HCT116 (cell line): ENCODE results near the gene NDUFB7.

ENCODE experiments used
- CBX3 ChIP-seq: IDR thresholded peaks from 2 replicates; pipeline ENCODE4 v1.6.1; 2012; ENCODE audit warnings: low read depth
- CEBPB ChIP-seq: IDR thresholded peaks from 2 replicates; pipeline ENCODE4 v1.6.1; 2012; ENCODE audit warnings: low read depth
- EZH2 ChIP-seq: fragments of 200-600 bp; sonication (generic); IDR thresholded peaks from 2 replicates; pipeline ENCODE4 v1.6.1; 2017; ENCODE audit warnings: antibody characterized with exemption, mixed run types
- EZH2phosphoT487 ChIP-seq: fragments of 200-600 bp; IDR thresholded peaks from 2 replicates; pipeline ENCODE4 v1.6.1; 2018; ENCODE audit warnings: antibody characterized with exemption, borderline replicate concordance
- POLR2A ChIP-seq: IDR thresholded peaks from 2 replicates; pipeline ENCODE4 v1.7.0; 2011; ENCODE audit warnings: borderline replicate concordance; ENCODE audit not compliant: insufficient read depth, insufficient read length; ENCODE audit errors: extremely low read depth
- POLR2AphosphoS5 ChIP-seq: IDR thresholded peaks from 2 replicates; pipeline ENCODE4 v1.6.1; 2011; ENCODE audit warnings: mild to moderate bottlenecking, low read depth, low read length, moderate library complexity
- RAD21 ChIP-seq: IDR thresholded peaks from 2 replicates; pipeline ENCODE4 v1.6.1; 2012; ENCODE audit warnings: low read depth, mild to moderate bottlenecking
- ZNF274 ChIP-seq: fragments of 200-500 bp; sonication (Bioruptor generic); IDR thresholded peaks from 2 replicates; pipeline ENCODE4 v1.6.1; 2014; ENCODE audit warnings: mild to moderate bottlenecking, low read depth, low read length, inconsistent platforms
- TF ChIP-seq, protein P1 (sequence below): IDR thresholded peaks from 2 replicates; pipeline ENCODE4 v1.6.1; 2011; ENCODE audit warnings: mild to moderate bottlenecking, low read length, moderate library complexity; ENCODE audit not compliant: insufficient replicate concordance; ENCODE audit errors: extremely low read depth
- TF ChIP-seq, protein P2 (sequence below), 3 experiments: fragments of 200-600 bp in 1 of 3; sonication (generic) in 1 of 3; IDR thresholded peaks in 2 of 3; conservative IDR thresholded peaks in 1 of 3; 2 replicates each; pipeline ENCODE4 v1.5.1; 2012 to 2017; ENCODE audit warnings: low read depth in 2 of 3, low read length in 2 of 3, antibody characterized with exemption in 1 of 3, borderline replicate concordance in 1 of 3, control low read depth in 1 of 3, mild to moderate bottlenecking in 1 of 3, mixed read lengths in 1 of 3, mixed run types in 1 of 3, moderate library complexity in 1 of 3; ENCODE audit not compliant: insufficient read depth in 1 of 3
- TF ChIP-seq, protein P3 (sequence below): IDR thresholded peaks from 2 replicates; pipeline ENCODE4 v1.6.1; 2012
- TF ChIP-seq, protein P4 (sequence below): IDR thresholded peaks from 2 replicates; pipeline ENCODE4 v1.6.1; 2012; ENCODE audit warnings: low read depth

- TF ChIP-seq POLR2AphosphoS5: no peak
- TF ChIP-seq, protein P1, sequence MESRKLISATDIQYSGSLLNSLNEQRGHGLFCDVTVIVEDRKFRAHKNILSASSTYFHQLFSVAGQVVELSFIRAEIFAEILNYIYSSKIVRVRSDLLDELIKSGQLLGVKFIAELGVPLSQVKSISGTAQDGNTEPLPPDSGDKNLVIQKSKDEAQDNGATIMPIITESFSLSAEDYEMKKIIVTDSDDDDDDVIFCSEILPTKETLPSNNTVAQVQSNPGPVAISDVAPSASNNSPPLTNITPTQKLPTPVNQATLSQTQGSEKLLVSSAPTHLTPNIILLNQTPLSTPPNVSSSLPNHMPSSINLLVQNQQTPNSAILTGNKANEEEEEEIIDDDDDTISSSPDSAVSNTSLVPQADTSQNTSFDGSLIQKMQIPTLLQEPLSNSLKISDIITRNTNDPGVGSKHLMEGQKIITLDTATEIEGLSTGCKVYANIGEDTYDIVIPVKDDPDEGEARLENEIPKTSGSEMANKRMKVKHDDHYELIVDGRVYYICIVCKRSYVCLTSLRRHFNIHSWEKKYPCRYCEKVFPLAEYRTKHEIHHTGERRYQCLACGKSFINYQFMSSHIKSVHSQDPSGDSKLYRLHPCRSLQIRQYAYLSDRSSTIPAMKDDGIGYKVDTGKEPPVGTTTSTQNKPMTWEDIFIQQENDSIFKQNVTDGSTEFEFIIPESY: no peak
- no peak for TF ChIP-seq POLR2A
- TF ChIP-seq, protein P2, sequence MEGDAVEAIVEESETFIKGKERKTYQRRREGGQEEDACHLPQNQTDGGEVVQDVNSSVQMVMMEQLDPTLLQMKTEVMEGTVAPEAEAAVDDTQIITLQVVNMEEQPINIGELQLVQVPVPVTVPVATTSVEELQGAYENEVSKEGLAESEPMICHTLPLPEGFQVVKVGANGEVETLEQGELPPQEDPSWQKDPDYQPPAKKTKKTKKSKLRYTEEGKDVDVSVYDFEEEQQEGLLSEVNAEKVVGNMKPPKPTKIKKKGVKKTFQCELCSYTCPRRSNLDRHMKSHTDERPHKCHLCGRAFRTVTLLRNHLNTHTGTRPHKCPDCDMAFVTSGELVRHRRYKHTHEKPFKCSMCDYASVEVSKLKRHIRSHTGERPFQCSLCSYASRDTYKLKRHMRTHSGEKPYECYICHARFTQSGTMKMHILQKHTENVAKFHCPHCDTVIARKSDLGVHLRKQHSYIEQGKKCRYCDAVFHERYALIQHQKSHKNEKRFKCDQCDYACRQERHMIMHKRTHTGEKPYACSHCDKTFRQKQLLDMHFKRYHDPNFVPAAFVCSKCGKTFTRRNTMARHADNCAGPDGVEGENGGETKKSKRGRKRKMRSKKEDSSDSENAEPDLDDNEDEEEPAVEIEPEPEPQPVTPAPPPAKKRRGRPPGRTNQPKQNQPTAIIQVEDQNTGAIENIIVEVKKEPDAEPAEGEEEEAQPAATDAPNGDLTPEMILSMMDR (IDR thresholded peaks at IDR 0.05 in 2 of 3, conservative IDR thresholded peaks at IDR 0.05 in 1 of 3; ENCODE audit: borderline replicate concordance in 1 of 3, insufficient read depth in 1 of 3, low read depth in 2 of 3, low read length in 2 of 3): no peak
- TF ChIP-seq, protein P3, sequence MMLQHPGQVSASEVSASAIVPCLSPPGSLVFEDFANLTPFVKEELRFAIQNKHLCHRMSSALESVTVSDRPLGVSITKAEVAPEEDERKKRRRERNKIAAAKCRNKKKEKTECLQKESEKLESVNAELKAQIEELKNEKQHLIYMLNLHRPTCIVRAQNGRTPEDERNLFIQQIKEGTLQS: no peak
- TF ChIP-seq EZH2: no peak
- no peak for TF ChIP-seq RAD21
- TF ChIP-seq EZH2phosphoT487: no peak
- TF ChIP-seq ZNF274: no peak
- TF ChIP-seq, protein P4, sequence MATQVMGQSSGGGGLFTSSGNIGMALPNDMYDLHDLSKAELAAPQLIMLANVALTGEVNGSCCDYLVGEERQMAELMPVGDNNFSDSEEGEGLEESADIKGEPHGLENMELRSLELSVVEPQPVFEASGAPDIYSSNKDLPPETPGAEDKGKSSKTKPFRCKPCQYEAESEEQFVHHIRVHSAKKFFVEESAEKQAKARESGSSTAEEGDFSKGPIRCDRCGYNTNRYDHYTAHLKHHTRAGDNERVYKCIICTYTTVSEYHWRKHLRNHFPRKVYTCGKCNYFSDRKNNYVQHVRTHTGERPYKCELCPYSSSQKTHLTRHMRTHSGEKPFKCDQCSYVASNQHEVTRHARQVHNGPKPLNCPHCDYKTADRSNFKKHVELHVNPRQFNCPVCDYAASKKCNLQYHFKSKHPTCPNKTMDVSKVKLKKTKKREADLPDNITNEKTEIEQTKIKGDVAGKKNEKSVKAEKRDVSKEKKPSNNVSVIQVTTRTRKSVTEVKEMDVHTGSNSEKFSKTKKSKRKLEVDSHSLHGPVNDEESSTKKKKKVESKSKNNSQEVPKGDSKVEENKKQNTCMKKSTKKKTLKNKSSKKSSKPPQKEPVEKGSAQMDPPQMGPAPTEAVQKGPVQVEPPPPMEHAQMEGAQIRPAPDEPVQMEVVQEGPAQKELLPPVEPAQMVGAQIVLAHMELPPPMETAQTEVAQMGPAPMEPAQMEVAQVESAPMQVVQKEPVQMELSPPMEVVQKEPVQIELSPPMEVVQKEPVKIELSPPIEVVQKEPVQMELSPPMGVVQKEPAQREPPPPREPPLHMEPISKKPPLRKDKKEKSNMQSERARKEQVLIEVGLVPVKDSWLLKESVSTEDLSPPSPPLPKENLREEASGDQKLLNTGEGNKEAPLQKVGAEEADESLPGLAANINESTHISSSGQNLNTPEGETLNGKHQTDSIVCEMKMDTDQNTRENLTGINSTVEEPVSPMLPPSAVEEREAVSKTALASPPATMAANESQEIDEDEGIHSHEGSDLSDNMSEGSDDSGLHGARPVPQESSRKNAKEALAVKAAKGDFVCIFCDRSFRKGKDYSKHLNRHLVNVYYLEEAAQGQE: no peak
- TF ChIP-seq CBX3: no peak
- TF ChIP-seq CEBPB: no peak
These were observed 15.8 kb downstream of the NDUFB7 start for GRCh38 chr19:14555918-14556661.
